Measurements from ENCODE around the gene SIAH3. TPM values are rescaled to one million over a fixed set of nuclear protein-coding genes. Genes with fewer than 3 reads are reported as not detected.

The SIAH3 gene
- total RNA-seq, 1 experiment from 2014 or later, result not detected

DNA sequence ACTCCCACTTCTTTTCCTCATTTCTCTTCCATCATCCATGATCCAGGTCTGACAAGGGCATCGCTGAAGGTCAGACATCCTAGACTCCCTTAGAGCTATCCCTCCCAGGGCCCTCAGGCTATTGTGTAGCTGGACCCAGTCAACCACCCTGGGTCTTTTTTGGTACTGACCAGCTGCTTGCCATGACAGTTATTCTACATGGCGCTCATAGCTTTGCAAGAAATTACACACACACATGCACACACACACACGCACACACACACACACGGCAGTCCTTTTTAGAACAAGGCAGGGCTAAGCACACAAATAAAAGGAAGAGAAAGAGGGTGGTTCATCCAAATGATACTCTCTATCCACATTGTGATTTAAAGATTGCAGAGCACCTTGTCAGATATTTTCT is 18.3 kb downstream of the SIAH3 start:
- RAD21 ChIA-PET (ENCODE audit: low non-redundant PET in 1 of 2, low total read pairs in 2 of 2, uncharacterized antibody in 2 of 2, unreplicated experiment in 2 of 2), result interaction anchor here in 1 of 2 experiments (0.7 kb wide), 1 partner anchor 88 kb away, joined by 3 read pairs; no protein-coding TSS in a partner anchor
- H3K27ac ChIP-seq (ENCODE audit: low read depth, low read length), result no peak overlapping the region
- intact Hi-C loops (cut with micrococcal nuclease), result no loop called here
- no peaks in the 10 kb centered on the region for H3K9me3 ChIP-seq (ENCODE audit: control insufficient read depth in 1 of 2, insufficient read depth in 1 of 2, low read depth in 1 of 2, low read length in 2 of 2)
- H3K79me2 ChIP-seq (ENCODE audit: insufficient read depth, low read length), result no peaks in the 10 kb centered on the region
- no peak for DNase-seq (ENCODE audit: low read depth, low spot score)
- H3K27me3 ChIP-seq (ENCODE audit: insufficient read depth, low read length), result no peaks in the 10 kb centered on the region
- peaks cover 10 to 12% of the 10 kb centered on the region in 2 experiments for H3K4me1 ChIP-seq (ENCODE audit: control insufficient read depth in 1 of 2, insufficient read depth in 2 of 2, low read length in 2 of 2)
- no peaks in the 10 kb centered on the region for H3K9me2 ChIP-seq (ENCODE audit: insufficient read depth)
- no TSS peak for BruUV-seq (replicated peaks)
- no peaks in the 10 kb centered on the region for H4K20me1 ChIP-seq (ENCODE audit: insufficient read depth)
- H2AFZ ChIP-seq (ENCODE audit: low read depth, low read length, poor library complexity, severe bottlenecking), result no peak overlapping the region
- no peaks in the 10 kb centered on the region for H3K36me3 ChIP-seq (ENCODE audit: control insufficient read depth in 1 of 2, insufficient read depth in 2 of 2, low read length in 2 of 2)
- POLR2A ChIA-PET, result no interaction called here
- H3K4me3 ChIP-seq (replicated peaks in 1 of 2; ENCODE audit: low read depth in 1 of 2, low read length in 2 of 2), result no peak overlapping the region
- TF ChIP-seq, protein P1, sequence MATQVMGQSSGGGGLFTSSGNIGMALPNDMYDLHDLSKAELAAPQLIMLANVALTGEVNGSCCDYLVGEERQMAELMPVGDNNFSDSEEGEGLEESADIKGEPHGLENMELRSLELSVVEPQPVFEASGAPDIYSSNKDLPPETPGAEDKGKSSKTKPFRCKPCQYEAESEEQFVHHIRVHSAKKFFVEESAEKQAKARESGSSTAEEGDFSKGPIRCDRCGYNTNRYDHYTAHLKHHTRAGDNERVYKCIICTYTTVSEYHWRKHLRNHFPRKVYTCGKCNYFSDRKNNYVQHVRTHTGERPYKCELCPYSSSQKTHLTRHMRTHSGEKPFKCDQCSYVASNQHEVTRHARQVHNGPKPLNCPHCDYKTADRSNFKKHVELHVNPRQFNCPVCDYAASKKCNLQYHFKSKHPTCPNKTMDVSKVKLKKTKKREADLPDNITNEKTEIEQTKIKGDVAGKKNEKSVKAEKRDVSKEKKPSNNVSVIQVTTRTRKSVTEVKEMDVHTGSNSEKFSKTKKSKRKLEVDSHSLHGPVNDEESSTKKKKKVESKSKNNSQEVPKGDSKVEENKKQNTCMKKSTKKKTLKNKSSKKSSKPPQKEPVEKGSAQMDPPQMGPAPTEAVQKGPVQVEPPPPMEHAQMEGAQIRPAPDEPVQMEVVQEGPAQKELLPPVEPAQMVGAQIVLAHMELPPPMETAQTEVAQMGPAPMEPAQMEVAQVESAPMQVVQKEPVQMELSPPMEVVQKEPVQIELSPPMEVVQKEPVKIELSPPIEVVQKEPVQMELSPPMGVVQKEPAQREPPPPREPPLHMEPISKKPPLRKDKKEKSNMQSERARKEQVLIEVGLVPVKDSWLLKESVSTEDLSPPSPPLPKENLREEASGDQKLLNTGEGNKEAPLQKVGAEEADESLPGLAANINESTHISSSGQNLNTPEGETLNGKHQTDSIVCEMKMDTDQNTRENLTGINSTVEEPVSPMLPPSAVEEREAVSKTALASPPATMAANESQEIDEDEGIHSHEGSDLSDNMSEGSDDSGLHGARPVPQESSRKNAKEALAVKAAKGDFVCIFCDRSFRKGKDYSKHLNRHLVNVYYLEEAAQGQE (IDR thresholded peaks at IDR 0.05; ENCODE audit: low read depth), result no peak
- TF ChIP-seq FOSL1 (IDR thresholded peaks at IDR 0.05; ENCODE audit: low read depth) (no peak), SP1 (IDR thresholded peaks at IDR 0.05; ENCODE audit: low read depth) (no peak), EZH2 (IDR thresholded peaks at IDR 0.05) (no peak), ZFX (IDR thresholded peaks at IDR 0.05) (no peak), POLR2A (IDR thresholded peaks at IDR 0.05; ENCODE audit: borderline replicate concordance, extremely low read depth, insufficient read depth, insufficient read length) (no peak), ZNF274 (IDR thresholded peaks at IDR 0.05; ENCODE audit: low read depth, low read length) (no peak), RAD21 (IDR thresholded peaks at IDR 0.05; ENCODE audit: low read depth) (no peak), TCF7L2 (IDR thresholded peaks at IDR 0.05; ENCODE audit: borderline replicate concordance, extremely low read depth, insufficient read depth, insufficient read length) (no peak), CEBPB (IDR thresholded peaks at IDR 0.05; ENCODE audit: low read depth) (no peak)
- TF ChIP-seq, protein P2, sequence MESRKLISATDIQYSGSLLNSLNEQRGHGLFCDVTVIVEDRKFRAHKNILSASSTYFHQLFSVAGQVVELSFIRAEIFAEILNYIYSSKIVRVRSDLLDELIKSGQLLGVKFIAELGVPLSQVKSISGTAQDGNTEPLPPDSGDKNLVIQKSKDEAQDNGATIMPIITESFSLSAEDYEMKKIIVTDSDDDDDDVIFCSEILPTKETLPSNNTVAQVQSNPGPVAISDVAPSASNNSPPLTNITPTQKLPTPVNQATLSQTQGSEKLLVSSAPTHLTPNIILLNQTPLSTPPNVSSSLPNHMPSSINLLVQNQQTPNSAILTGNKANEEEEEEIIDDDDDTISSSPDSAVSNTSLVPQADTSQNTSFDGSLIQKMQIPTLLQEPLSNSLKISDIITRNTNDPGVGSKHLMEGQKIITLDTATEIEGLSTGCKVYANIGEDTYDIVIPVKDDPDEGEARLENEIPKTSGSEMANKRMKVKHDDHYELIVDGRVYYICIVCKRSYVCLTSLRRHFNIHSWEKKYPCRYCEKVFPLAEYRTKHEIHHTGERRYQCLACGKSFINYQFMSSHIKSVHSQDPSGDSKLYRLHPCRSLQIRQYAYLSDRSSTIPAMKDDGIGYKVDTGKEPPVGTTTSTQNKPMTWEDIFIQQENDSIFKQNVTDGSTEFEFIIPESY (IDR thresholded peaks at IDR 0.05; ENCODE audit: extremely low read depth, insufficient replicate concordance, low read length), result no peak
- TF ChIP-seq, protein P3, sequence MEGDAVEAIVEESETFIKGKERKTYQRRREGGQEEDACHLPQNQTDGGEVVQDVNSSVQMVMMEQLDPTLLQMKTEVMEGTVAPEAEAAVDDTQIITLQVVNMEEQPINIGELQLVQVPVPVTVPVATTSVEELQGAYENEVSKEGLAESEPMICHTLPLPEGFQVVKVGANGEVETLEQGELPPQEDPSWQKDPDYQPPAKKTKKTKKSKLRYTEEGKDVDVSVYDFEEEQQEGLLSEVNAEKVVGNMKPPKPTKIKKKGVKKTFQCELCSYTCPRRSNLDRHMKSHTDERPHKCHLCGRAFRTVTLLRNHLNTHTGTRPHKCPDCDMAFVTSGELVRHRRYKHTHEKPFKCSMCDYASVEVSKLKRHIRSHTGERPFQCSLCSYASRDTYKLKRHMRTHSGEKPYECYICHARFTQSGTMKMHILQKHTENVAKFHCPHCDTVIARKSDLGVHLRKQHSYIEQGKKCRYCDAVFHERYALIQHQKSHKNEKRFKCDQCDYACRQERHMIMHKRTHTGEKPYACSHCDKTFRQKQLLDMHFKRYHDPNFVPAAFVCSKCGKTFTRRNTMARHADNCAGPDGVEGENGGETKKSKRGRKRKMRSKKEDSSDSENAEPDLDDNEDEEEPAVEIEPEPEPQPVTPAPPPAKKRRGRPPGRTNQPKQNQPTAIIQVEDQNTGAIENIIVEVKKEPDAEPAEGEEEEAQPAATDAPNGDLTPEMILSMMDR (IDR thresholded peaks at IDR 0.05 in 2 of 3, conservative IDR thresholded peaks at IDR 0.05 in 1 of 3; ENCODE audit: borderline replicate concordance in 1 of 3, insufficient read depth in 1 of 3, low read depth in 2 of 3, low read length in 2 of 3), result no peak
- H3K4me2 ChIP-seq (ENCODE audit: low read length), result peak overlapping the region; percentile 43
- no peak overlapping the region for H3K9ac ChIP-seq (ENCODE audit: low read length)
- peak; percentile 20; the same call in 1 of the 2 replicates for ATAC-seq
- CTCF ChIA-PET, result interaction anchor here (1.6 kb wide), 1 partner anchor 293 kb away, joined by 5 read pairs; no protein-coding TSS in a partner anchor
